ENCODE results near the gene SPOCK2. TPM values are rescaled to one million over a fixed set of nuclear protein-coding genes. Genes with fewer than 3 reads are reported as not detected.

SPOCK2 gene
- total and polyA plus RNA-seq, 9 donors, result 1.4 to 77.7 (median 8.7) TPM

GRCh38 chr10:72090326-72090725, 2.0 kb upstream of the SPOCK2 start:
- TF ChIP-seq CTCF (IDR thresholded peaks at IDR 0.05) (no peak), EP300 (IDR thresholded peaks at IDR 0.05) (no peak)
- H3K4me1 ChIP-seq (ENCODE audit: insufficient read depth), result peaks cover 12% of the 10 kb centered on the region
- H3K36me3 ChIP-seq, result no peaks in the 10 kb centered on the region
- WGBS, 3 donors, result 89 to 99% (median 96%) methylated on average over 3 of the region's 3 CpGs
- DNase-seq, result no peak
- H3K27ac ChIP-seq, result no peak overlapping the region
- no peak overlapping the region for H3K4me3 ChIP-seq
- intact Hi-C loops (cut with DNase I), result no loop called here
- H3K9me3 ChIP-seq, result no peaks in the 10 kb centered on the region
- H3K27me3 ChIP-seq, result no peaks in the 10 kb centered on the region

GRCh38 chr10:72089618-72090017, 1.3 kb upstream of the SPOCK2 start:
- 68 to 74% (median 73%) methylated on average over 6 of the region's 6 CpGs for WGBS, 3 donors
- DNase-seq, result no peak
- TF ChIP-seq CTCF (IDR thresholded peaks at IDR 0.05) (no peak), EP300 (IDR thresholded peaks at IDR 0.05) (no peak), POLR2A (IDR thresholded peaks at IDR 0.05) (no peak)
- H3K27me3 ChIP-seq, result no peaks in the 10 kb centered on the region
- H3K4me3 ChIP-seq, result no peak overlapping the region
- H3K9me3 ChIP-seq, result no peaks in the 10 kb centered on the region
- intact Hi-C loops (cut with DNase I), result no loop called here
- peaks cover 12% of the 10 kb centered on the region for H3K4me1 ChIP-seq (ENCODE audit: insufficient read depth)
- H3K36me3 ChIP-seq, result no peaks in the 10 kb centered on the region
- H3K27ac ChIP-seq, result no peak overlapping the region

GRCh38 chr10:72088889-72089575, 681 bp upstream of the SPOCK2 start:
- Histone ChIP-seq H3K27me3 (no peaks in the 10 kb centered on the region), H3K4me1 (ENCODE audit: insufficient read depth) (peaks cover 12% of the 10 kb centered on the region), H3K4me3 (no peak overlapping the region), H3K36me3 (no peaks in the 10 kb centered on the region), H3K9me3 (no peaks in the 10 kb centered on the region), H3K27ac (no peak overlapping the region)
- no peak for DNase-seq
- intact Hi-C loops (cut with DNase I), result no loop called here
- no peak for TF ChIP-seq POLR2A (IDR thresholded peaks at IDR 0.05)
- WGBS, 3 donors, result 77 to 84% (median 83%) methylated on average over 14 of the region's 14 CpGs

GRCh38 chr10:72087392-72087968, 871 bp downstream of the SPOCK2 start:
- Histone ChIP-seq H3K36me3 (no peaks in the 10 kb centered on the region), H3K4me3 (peak overlapping the region; percentile 9), H3K9me3 (no peaks in the 10 kb centered on the region), H3K27ac (no peak overlapping the region), H3K4me1 (ENCODE audit: insufficient read depth) (peaks cover 12% of the 10 kb centered on the region), H3K27me3 (no peaks in the 10 kb centered on the region)
- WGBS, 3 donors, result 0 to 2% (median 2%) methylated on average over 7 to 50 of the region's 50 CpGs
- no peak for TF ChIP-seq CTCF (IDR thresholded peaks at IDR 0.05)
- TF ChIP-seq EP300 (IDR thresholded peaks at IDR 0.05), result no peak
- no peak for TF ChIP-seq POLR2A (IDR thresholded peaks at IDR 0.05)
- no peak for DNase-seq
- intact Hi-C loops (cut with DNase I), result no loop called here
